A549 (cell line): ENCODE results near the gene ZNF593OS. TPM values are rescaled to one million over a fixed set of nuclear protein-coding genes. Genes with fewer than 3 reads are reported as not detected.

Source experiments
- ATAC-seq, 2 experiments: fragments of 200-7000 bp in 1 of 2; fragments of >200 bp in 1 of 2; cut with Nextera tagmentation in 1 of 2; cut with Tn5 transposase in 1 of 2; 3 replicates each; pipeline versions ENCODE4 v1.8.0 to v1.9.1; 2018 to 2020; ENCODE audit warnings: mild to moderate bottlenecking in 1 of 2, moderate library complexity in 1 of 2
- CTCF ChIA-PET: fragments of 300-600 bp; sonication (Branson Sonifier 250); formaldehyde crosslinking; extraction: SDS; loops from one replicate; lab custom pipeline; 2021; ENCODE audit warnings: antibody characterized with exemption, inconsistent platforms; lab: Yijun Ruan, JAX
- POLR2A ChIA-PET: fragments of 350-600 bp; formaldehyde crosslinking; extraction: SDS; loops from one replicate; lab custom pipeline; 2021; ENCODE audit warnings: antibody characterized with exemption, inconsistent platforms; lab: Yijun Ruan, JAX
- DNase-seq, 2 experiments: peaks; one replicate each; pipeline versions ENCODE4 v3.0.0 to v3.0.0-alpha.2; 2011 to 2016; ENCODE audit warnings: low read depth in 1 of 2, low spot score in 1 of 2
- FAIRE-seq: peaks from 2 replicates; lab custom pipeline; 2011; peaks lifted over from hg19 to GRCh38; lab: Jason Lieb, UNC
- H3K27ac ChIP-seq, 2 experiments: fragments of >200 bp; sonication (Bioruptor Twin); formaldehyde crosslinking; 3 replicates each; pipeline ENCODE4 v1.5.1; 2016 to 2017
- H3K4me1 ChIP-seq: fragments of >200 bp; sonication (Bioruptor Twin); formaldehyde crosslinking; 3 replicates; pipeline ENCODE4 v1.6.1; 2016
- H3K4me2 ChIP-seq: fragments of >200 bp; sonication (Bioruptor Twin); formaldehyde crosslinking; 3 replicates; pipeline ENCODE4 v1.6.1; 2016
- H3K4me3 ChIP-seq: fragments of >200 bp; sonication (Bioruptor Twin); formaldehyde crosslinking; 3 replicates; pipeline ENCODE4 v1.5.1; 2016
- H3K9me3 ChIP-seq: fragments of >200 bp; sonication (Bioruptor Twin); formaldehyde crosslinking; 3 replicates; pipeline ENCODE4 v1.6.1; 2016
- CBX2 ChIP-seq: fragments of 200-600 bp; sonication (generic); IDR thresholded peaks from 2 replicates; pipeline ENCODE4 v1.6.1; 2016; ENCODE audit warnings: low read depth, mild to moderate bottlenecking, borderline replicate concordance
- CBX8 ChIP-seq: fragments of 200-600 bp; sonication (generic); IDR thresholded peaks from 2 replicates; pipeline ENCODE4 v1.6.1; 2016
- CHD2 ChIP-seq: fragments of 150-350 bp; IDR thresholded peaks from 2 replicates; pipeline ENCODE4 v1.6.1; 2014; ENCODE audit warnings: low read length; ENCODE audit not compliant: partially characterized antibody
- CHD4 ChIP-seq: fragments of 200-600 bp; sonication (generic); IDR thresholded peaks from 2 replicates; pipeline ENCODE4 v1.6.1; 2016; ENCODE audit warnings: antibody characterized with exemption, mild to moderate bottlenecking, borderline replicate concordance
- CTCF ChIP-seq: fragments of >200 bp; sonication (Bioruptor Twin); formaldehyde crosslinking; IDR thresholded peaks from 3 replicates; pipeline ENCODE4 v1.5.1; 2016
- ESRRA ChIP-seq: fragments of 150-350 bp; IDR thresholded peaks from 2 replicates; pipeline ENCODE4 v1.6.1; 2014; ENCODE audit warnings: mild to moderate bottlenecking, low read length, borderline replicate concordance
- GATA3 ChIP-seq: IDR thresholded peaks from 2 replicates; pipeline ENCODE4 v1.6.1; 2012; ENCODE audit warnings: borderline replicate concordance
- HDAC2 ChIP-seq: fragments of 200-600 bp; sonication (generic); IDR thresholded peaks from 2 replicates; pipeline ENCODE4 v1.6.1; 2016
- HES2 ChIP-seq: fragments of >200 bp; sonication (Bioruptor Twin); formaldehyde crosslinking; IDR thresholded peaks from 2 replicates; pipeline ENCODE4 v1.6.1; 2016
- HEYL ChIP-seq: fragments of 250-450 bp; sonication (Bioruptor Pico); IDR thresholded peaks from 2 replicates; pipeline ENCODE4 v1.8.0; 2021; ENCODE audit warnings: mild to moderate bottlenecking, moderate library complexity
- HOXA7 ChIP-seq: fragments of 250-450 bp; sonication (Bioruptor Pico); IDR thresholded peaks from 2 replicates; pipeline ENCODE4 v1.5.0; 2020; ENCODE audit warnings: mild to moderate bottlenecking, moderate library complexity
- JUNB ChIP-seq: fragments of >200 bp; sonication (Bioruptor Twin); formaldehyde crosslinking; IDR thresholded peaks from 2 replicates; pipeline ENCODE4 v1.6.1; 2016
- KDM1A ChIP-seq: fragments of 200-600 bp; sonication (generic); IDR thresholded peaks from 2 replicates; pipeline ENCODE4 v1.6.1; 2016; ENCODE audit warnings: low read depth, mild to moderate bottlenecking
- KDM5A ChIP-seq: fragments of 200-600 bp; sonication (generic); IDR thresholded peaks from 2 replicates; pipeline ENCODE4 v1.6.1; 2016; ENCODE audit warnings: antibody characterized with exemption, mild to moderate bottlenecking
- MAZ ChIP-seq: fragments of 150-350 bp; IDR thresholded peaks from 2 replicates; pipeline ENCODE4 v1.6.1; 2014; ENCODE audit warnings: antibody characterized with exemption, low read depth, low read length, borderline replicate concordance
- NFE2L2 ChIP-seq: fragments of 150-350 bp; conservative IDR thresholded peaks from 2 replicates; pipeline ENCODE4 v1.6.1; 2014; ENCODE audit warnings: low read length
- NPAS2 ChIP-seq: fragments of 250-450 bp; sonication (Bioruptor Pico); IDR thresholded peaks from 2 replicates; pipeline ENCODE4 v1.8.0; 2022; ENCODE audit warnings: mild to moderate bottlenecking, moderate library complexity, borderline replicate concordance
- NR3C1 ChIP-seq: fragments of >200 bp; sonication (Bioruptor Twin); formaldehyde crosslinking; IDR thresholded peaks from 3 replicates; pipeline ENCODE4 v1.6.1; 2017
- PHF8 ChIP-seq: fragments of 200-600 bp; sonication (generic); IDR thresholded peaks from 2 replicates; pipeline ENCODE4 v1.6.1; 2016; ENCODE audit warnings: low read depth, mild to moderate bottlenecking, antibody characterized with exemption, moderate library complexity, borderline replicate concordance
- RAD21 ChIP-seq, 2 experiments: fragments of >200 bp in 1 of 2; sonication (Bioruptor Twin) in 1 of 2; formaldehyde crosslinking in 1 of 2; IDR thresholded peaks in 1 of 2; conservative IDR thresholded peaks in 1 of 2; 2 replicates in 1 of 2; 3 replicates in 1 of 2; pipeline ENCODE4 v1.6.1; 2012 to 2018; ENCODE audit warnings: inconsistent platforms in 1 of 2
- RARB ChIP-seq: fragments of 250-450 bp; sonication (Bioruptor Pico); IDR thresholded peaks from 2 replicates; pipeline ENCODE4 v1.8.0; 2021; ENCODE audit warnings: mild to moderate bottlenecking, moderate library complexity
- RNF2 ChIP-seq: fragments of 200-600 bp; sonication (generic); IDR thresholded peaks from 2 replicates; pipeline ENCODE4 v1.6.1; 2016; ENCODE audit warnings: low read depth, mild to moderate bottlenecking, antibody characterized with exemption, moderate library complexity, borderline replicate concordance
- SMC3 ChIP-seq: fragments of >200 bp; sonication (Bioruptor Twin); formaldehyde crosslinking; IDR thresholded peaks from 3 replicates; pipeline ENCODE4 v1.6.1; 2018; ENCODE audit warnings: inconsistent platforms
- TFCP2L1 ChIP-seq: fragments of 250-450 bp; sonication (Bioruptor Pico); IDR thresholded peaks from 2 replicates; pipeline ENCODE4 v1.5.0; 2021; ENCODE audit warnings: mild to moderate bottlenecking
- ZC3H11A ChIP-seq: fragments of 450-650 bp; IDR thresholded peaks from 2 replicates; pipeline ENCODE4 v1.6.1; 2014; ENCODE audit warnings: antibody characterized with exemption, mild to moderate bottlenecking
- ZNF302 ChIP-seq: fragments of 250-450 bp; sonication (Bioruptor Pico); IDR thresholded peaks from 2 replicates; pipeline ENCODE4 v1.9.0; 2021; ENCODE audit warnings: inconsistent platforms, mild to moderate bottlenecking, moderate library complexity
- WGBS: methylation state at CpG from one replicate; pipeline ENCODE4 v1.1.6; 2017; ENCODE audit errors: missing lambda C conversion rate; 5-methylcytosine and 5-hydroxymethylcytosine counted together
- polyA plus RNA-seq, 4 experiments: library from polyadenylated mRNA; depleted of rRNA in 3 of 4; stranded (reverse); fragments of >200 nt; fragmentation: RNase III in 1 of 4; extraction: RNeasy Plus Mini Kit Qiagen cat#74134 plus additional on column Dnase treatment in 1 of 4; gene quantifications; 2 replicates in 3 of 4; 3 replicates in 1 of 4; pipeline ENCODE4 v1.2.3, GENCODE V29; 2011 to 2017
- TF ChIP-seq, protein P1 (sequence below): fragments of 250-450 bp; sonication (Bioruptor Pico); IDR thresholded peaks from 2 replicates; pipeline ENCODE4 v1.5.0; 2020; ENCODE audit warnings: low read depth, mild to moderate bottlenecking, moderate library complexity

Gene ZNF593OS
- polyA plus RNA-seq, 2 of the 4 experiments (the other 2 are of a cell fraction), result not detected

DNA sequence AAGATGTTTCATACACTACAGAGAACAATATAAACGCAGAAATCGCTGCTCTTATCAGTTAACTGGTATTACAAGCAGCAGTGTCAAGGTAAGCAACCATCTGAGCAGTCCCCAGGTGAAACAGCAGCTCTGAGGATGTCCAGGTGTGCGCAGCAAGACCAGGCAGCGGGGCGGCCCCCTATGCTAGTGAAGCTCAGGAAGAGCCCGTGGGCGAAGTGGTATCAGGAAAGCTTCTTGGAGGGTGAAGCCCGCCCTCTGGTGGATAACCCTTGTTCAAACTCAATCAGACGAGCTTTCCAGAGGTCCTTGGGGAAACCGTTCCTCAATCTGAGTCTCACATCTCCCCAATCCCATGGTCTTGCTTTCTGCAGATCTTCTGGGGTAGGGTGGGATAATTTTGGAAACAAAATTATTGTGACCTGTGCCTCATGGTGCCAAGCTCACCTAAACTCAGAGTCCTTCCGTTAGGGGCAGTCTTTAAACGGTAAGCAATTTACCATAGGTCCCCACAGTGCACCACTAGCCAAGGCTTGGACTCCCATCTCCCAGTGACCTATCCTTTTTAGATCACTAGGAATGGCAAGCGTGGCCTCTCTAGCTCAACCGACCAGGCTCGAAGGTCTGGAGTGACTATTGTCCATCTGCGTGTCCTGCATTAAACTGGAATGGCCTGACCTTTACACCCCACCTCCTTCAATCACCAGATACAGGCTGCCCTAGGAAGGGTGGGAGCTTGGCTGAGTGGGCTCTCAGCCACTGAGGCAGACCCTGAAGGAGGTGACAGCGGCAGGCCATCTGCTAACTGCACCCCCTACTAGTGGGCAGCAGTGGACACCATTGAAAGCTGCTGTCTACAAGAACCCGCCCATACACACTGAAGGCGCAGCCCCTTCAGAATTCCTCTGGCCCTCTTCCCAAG, 26.3 kb downstream of the ZNF593OS start:
- Histone ChIP-seq H3K4me3 (no peak overlapping the region), H3K9me3 (no peaks in the 10 kb centered on the region)

DNA sequence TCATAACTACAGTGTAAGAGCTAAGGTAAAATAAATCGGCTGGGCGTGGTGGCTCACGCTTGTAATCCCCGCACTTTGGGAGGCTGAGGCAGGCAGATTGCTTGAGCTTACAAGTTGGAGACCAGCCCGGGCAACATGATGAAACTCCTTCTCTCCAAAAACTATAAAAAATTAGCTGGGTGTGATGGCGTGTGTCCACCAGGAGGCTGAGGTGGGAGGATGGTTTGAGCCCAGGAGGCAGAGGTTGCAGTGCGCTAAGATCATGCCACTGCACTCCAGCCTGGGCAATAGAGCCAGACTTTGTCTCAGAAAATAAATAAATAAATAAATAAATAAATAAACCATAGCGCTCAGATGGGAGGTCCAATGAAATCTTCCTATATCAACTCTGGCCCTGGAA, 29.5 kb downstream of the ZNF593OS start:
- ATAC-seq, result no peak
- FAIRE-seq, result no peak
- no peak for DNase-seq
- CTCF ChIA-PET, result interaction anchor here (1.0 to 10.3 kb wide), 6 partner anchors 9 to 38 kb away, joined by 3 to 143 read pairs (median 4); partner anchors contain the start of genes FAM110D, PDIK1L and ZNF593
- Histone ChIP-seq H3K9me3 (no peaks in the 10 kb centered on the region), H3K4me2 (no peak overlapping the region), H3K4me1 (no peaks in the 10 kb centered on the region), H3K27ac (no peak overlapping the region), H3K4me3 (no peak overlapping the region)
- 91% methylated on average over 8 of the region's 8 CpGs for WGBS
- TF ChIP-seq TFCP2L1 (CRISPR knock-in tag) (no peak), CHD2 (no peak), ZC3H11A (no peak), CBX8 (no peak), RARB (CRISPR knock-in tag) (no peak), RAD21 (conservative IDR thresholded peaks at IDR 0.05 in 1 of 2, IDR thresholded peaks at IDR 0.05 in 1 of 2) (no peak), PHF8 (no peak), CBX2 (no peak), CTCF (no peak)
- POLR2A ChIA-PET, result no interaction called here

More for the DNA sequence above, 26.3 kb downstream of the ZNF593OS start:
- TF ChIP-seq HOXA7 (CRISPR knock-in tag) (no peak), SMC3 (peak; percentile 86), CHD4 (no peak), MAZ (no peak), CTCF (peak; percentile 71), RAD21 (conservative IDR thresholded peaks at IDR 0.05 in 1 of 2, IDR thresholded peaks at IDR 0.05 in 1 of 2) (peak; percentile 82 to 83), ZNF302 (CRISPR knock-in tag) (no peak), JUNB (no peak)
- 11% methylated on average over 12 of the region's 19 CpGs for WGBS
- peak; percentile 67 to 80 for DNase-seq
- POLR2A ChIA-PET, result interaction anchor here (0.6 to 1.6 kb wide), 4 partner anchors 22 to 88 kb away, joined by 3 to 8 read pairs (median 8); partner anchors contain the start of genes CEP85 and PDIK1L
- no peak for FAIRE-seq
- peak; percentile 91 to 99 for ATAC-seq
- Histone ChIP-seq H3K4me1 (no peaks in the 10 kb centered on the region), H3K27ac (no peak overlapping the region), H3K4me2 (peak overlapping the region; percentile 57; the same call in 2 of the 3 replicates)
- CTCF ChIA-PET, result interaction anchor here (0.7 to 10.3 kb wide), 32 partner anchors 11 to 245 kb away, joined by 3 to 143 read pairs (median 8); partner anchors contain the start of genes CEP85 and FAM110D

- TF ChIP-seq NPAS2, result no peak
- TF ChIP-seq CBX8, result no peak
- TF ChIP-seq RNF2, result no peak
- TF ChIP-seq HDAC2, result no peak
- TF ChIP-seq KDM5A, result no peak
- no peak for TF ChIP-seq ESRRA
- no peak for TF ChIP-seq KDM1A
- TF ChIP-seq HOXA7 (CRISPR knock-in tag), result no peak
- TF ChIP-seq GATA3, result no peak
- TF ChIP-seq HEYL (CRISPR knock-in tag), result no peak
- TF ChIP-seq, protein P1, sequence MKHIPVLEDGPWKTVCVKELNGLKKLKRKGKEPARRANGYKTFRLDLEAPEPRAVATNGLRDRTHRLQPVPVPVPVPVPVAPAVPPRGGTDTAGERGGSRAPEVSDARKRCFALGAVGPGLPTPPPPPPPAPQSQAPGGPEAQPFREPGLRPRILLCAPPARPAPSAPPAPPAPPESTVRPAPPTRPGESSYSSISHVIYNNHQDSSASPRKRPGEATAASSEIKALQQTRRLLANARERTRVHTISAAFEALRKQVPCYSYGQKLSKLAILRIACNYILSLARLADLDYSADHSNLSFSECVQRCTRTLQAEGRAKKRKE (CRISPR knock-in tag), result no peak
- no peak for TF ChIP-seq HES2
- no peak for TF ChIP-seq NFE2L2
- TF ChIP-seq NR3C1, result no peak
- FAIRE-seq (no peak), ATAC-seq (no peak), DNase-seq (no peak)
- POLR2A ChIA-PET, result no interaction called here
- Histone ChIP-seq H3K4me1 (no peaks in the 10 kb centered on the region), H3K9me3 (no peaks in the 10 kb centered on the region), H3K27ac (no peak overlapping the region), H3K4me2 (no peak overlapping the region), H3K4me3 (no peak overlapping the region)
- CTCF ChIA-PET, result interaction anchor here (0.6 to 2.1 kb wide), 10 partner anchors 12 to 104 kb away, joined by 3 to 9 read pairs (median 4); no protein-coding TSS in a partner anchor
- WGBS, result 48% methylated on average over 3 of the region's 3 CpGs
Measured at GRCh38 chr1:26138974-26139558, 32.6 kb downstream of the ZNF593OS start.
